ENCODE data around the gene CPED1.

DNA sequence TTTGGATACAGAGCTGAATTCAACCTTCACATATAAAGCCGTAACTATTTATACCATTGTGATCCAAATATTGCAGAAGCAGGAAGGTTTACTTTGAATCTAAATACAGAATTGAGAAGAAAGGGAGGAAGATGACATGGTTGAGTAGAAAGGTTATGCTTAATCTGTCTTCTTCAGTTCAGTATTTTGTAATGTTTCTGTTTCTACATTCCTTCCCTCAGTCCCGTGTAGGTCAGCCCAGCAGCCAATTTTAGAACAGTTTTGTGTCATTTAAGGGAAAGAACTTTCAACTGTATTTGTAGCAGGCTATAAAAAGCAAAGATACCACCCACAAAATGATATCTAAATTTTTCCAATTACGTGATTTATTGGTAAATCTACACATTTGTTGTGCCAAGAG, 97.4 kb downstream of the CPED1 start:
- TF ChIP-seq CTCF (IDR thresholded peaks at IDR 0.05), result no peak
- no peak for TF ChIP-seq ZFX (IDR thresholded peaks at IDR 0.05; ENCODE audit: borderline replicate concordance)

All from 22Rv1 (cell line).